ENCODE data around the gene LRTM2. TPM values are rescaled to one million over a fixed set of nuclear protein-coding genes. Genes with fewer than 3 reads are reported as not detected.

Gene LRTM2
- polyA plus RNA-seq (2012; ENCODE audit: insufficient read depth, insufficient read length) = not detected

- DNase-seq (ENCODE audit: low read depth, low spot score) = no peak
- no peak within 1 kb of the TSS for H3K4me3 ChIP-seq (ENCODE audit: low read length)
Observed at GRCh38 chr12:1820191-1820895, at the start of gene LRTM2. Gene LRTM2, plus strand, starts transcription at chr12:1820565. Its CDS starts 7,584 bp downstream, at chr12:1828149.

- no peak overlapping the region for H3K4me3 ChIP-seq (ENCODE audit: low read length)
- DNase-seq (ENCODE audit: low read depth, low spot score) = no peak
Observed at GRCh38 chr12:1773937-1774655, 46.3 kb upstream of the LRTM2 start.

- no peak overlapping the region for H3K4me3 ChIP-seq (ENCODE audit: low read length)
- no peak for DNase-seq (ENCODE audit: low read depth, low spot score)
Observed at GRCh38 chr12:1776170-1776921, 44.0 kb upstream of the LRTM2 start.

- no peak overlapping the region for H3K4me3 ChIP-seq (ENCODE audit: low read length)
- DNase-seq (ENCODE audit: low read depth, low spot score) = no peak
Observed at GRCh38 chr12:1777798-1778197, 42.6 kb upstream of the LRTM2 start.

GRCh38 chr12:1778911-1779310 lies 41.5 kb upstream of the LRTM2 start:
- DNase-seq (ENCODE audit: low read depth, low spot score) = no peak
- H3K4me3 ChIP-seq (ENCODE audit: low read length) = no peak overlapping the region

GRCh38 chr12:1779783-1780182 lies 40.6 kb upstream of the LRTM2 start:
- DNase-seq (ENCODE audit: low read depth, low spot score) = no peak
- no peak overlapping the region for H3K4me3 ChIP-seq (ENCODE audit: low read length)

GRCh38 chr12:1781772-1782171 lies 38.6 kb upstream of the LRTM2 start:
- no peak for DNase-seq (ENCODE audit: low read depth, low spot score)
- H3K4me3 ChIP-seq (ENCODE audit: low read length) = no peak overlapping the region

GRCh38 chr12:1782215-1782614 lies 38.1 kb upstream of the LRTM2 start:
- DNase-seq (ENCODE audit: low read depth, low spot score) = no peak
- no peak overlapping the region for H3K4me3 ChIP-seq (ENCODE audit: low read length)

GRCh38 chr12:1787714-1788113 lies 32.7 kb upstream of the LRTM2 start:
- no peak overlapping the region for H3K4me3 ChIP-seq (ENCODE audit: low read length)
- no peak for DNase-seq (ENCODE audit: low read depth, low spot score)

GRCh38 chr12:1790444-1790843 lies 29.9 kb upstream of the LRTM2 start:
- H3K4me3 ChIP-seq (ENCODE audit: low read length) = no peak overlapping the region

GRCh38 chr12:1791104-1791841 lies 29.1 kb upstream of the LRTM2 start:
- no peak overlapping the region for H3K4me3 ChIP-seq (ENCODE audit: low read length)
- DNase-seq (ENCODE audit: low read depth, low spot score) = peak; percentile 67

More at GRCh38 chr12:1790444-1790843, 29.9 kb upstream of the LRTM2 start:
- no peak for DNase-seq (ENCODE audit: low read depth, low spot score)

- H3K4me3 ChIP-seq (ENCODE audit: low read length) = no peak overlapping the region
- no peak for DNase-seq (ENCODE audit: low read depth, low spot score)
Observed at GRCh38 chr12:1792406-1792805, 28.0 kb upstream of the LRTM2 start.

- no peak overlapping the region for H3K4me3 ChIP-seq (ENCODE audit: low read length)
- DNase-seq (ENCODE audit: low read depth, low spot score) = no peak
Observed at GRCh38 chr12:1793426-1794210, 26.7 kb upstream of the LRTM2 start.

- no peak for DNase-seq (ENCODE audit: low read depth, low spot score)
Observed at GRCh38 chr12:1794440-1795090, 25.8 kb upstream of the LRTM2 start.

GRCh38 chr12:1795221-1795784 lies 25.1 kb upstream of the LRTM2 start:
- no peak overlapping the region for H3K4me3 ChIP-seq (ENCODE audit: low read length)
- no peak for DNase-seq (ENCODE audit: low read depth, low spot score)

More at GRCh38 chr12:1794440-1795090, 25.8 kb upstream of the LRTM2 start:
- no peak overlapping the region for H3K4me3 ChIP-seq (ENCODE audit: low read length)

- DNase-seq (ENCODE audit: low read depth, low spot score) = peak; percentile 89
- peak overlapping the region; percentile 72 for H3K4me3 ChIP-seq (ENCODE audit: low read length)
Observed at GRCh38 chr12:1795785-1796514, 24.4 kb upstream of the LRTM2 start.

- DNase-seq (ENCODE audit: low read depth, low spot score) = no peak
- peak overlapping the region; percentile 72 for H3K4me3 ChIP-seq (ENCODE audit: low read length)
Observed at GRCh38 chr12:1796515-1797010, 23.8 kb upstream of the LRTM2 start.
